DMS 273 (cell line): ENCODE data around the gene ALCAM.

Experiments
- DNase-seq: peaks from one replicate; lab custom pipeline; 2025; ENCODE audit not compliant: unreplicated experiment; lab: John Stamatoyannopoulos, UW

The ALCAM gene

GRCh38 chr3:105480768-105481167, 114.1 kb downstream of the ALCAM start:
- DNase-seq = no peak

GRCh38 chr3:105483476-105483875, 116.8 kb downstream of the ALCAM start:
- DNase-seq = no peak

DNA sequence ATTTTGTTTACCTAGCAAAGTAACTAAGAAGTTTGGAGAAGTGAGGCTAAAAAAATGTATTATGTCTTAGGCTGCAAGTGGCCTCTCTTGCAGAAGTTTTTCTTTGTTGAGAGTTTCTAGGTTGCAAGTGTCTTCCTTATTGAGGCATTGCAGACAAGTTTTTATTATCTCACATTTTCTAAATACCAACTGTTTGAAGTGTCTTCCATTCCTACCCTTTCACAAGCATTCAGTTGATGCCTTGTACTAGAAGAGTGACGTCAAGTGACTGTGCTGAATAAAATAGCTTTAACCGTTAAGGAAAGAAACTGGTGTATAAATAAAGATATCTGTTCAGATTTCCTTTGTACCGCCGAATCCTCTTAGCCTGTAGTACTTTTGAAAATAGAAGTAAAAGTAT, 123.3 kb downstream of the ALCAM start:
- no peak for DNase-seq

DNA sequence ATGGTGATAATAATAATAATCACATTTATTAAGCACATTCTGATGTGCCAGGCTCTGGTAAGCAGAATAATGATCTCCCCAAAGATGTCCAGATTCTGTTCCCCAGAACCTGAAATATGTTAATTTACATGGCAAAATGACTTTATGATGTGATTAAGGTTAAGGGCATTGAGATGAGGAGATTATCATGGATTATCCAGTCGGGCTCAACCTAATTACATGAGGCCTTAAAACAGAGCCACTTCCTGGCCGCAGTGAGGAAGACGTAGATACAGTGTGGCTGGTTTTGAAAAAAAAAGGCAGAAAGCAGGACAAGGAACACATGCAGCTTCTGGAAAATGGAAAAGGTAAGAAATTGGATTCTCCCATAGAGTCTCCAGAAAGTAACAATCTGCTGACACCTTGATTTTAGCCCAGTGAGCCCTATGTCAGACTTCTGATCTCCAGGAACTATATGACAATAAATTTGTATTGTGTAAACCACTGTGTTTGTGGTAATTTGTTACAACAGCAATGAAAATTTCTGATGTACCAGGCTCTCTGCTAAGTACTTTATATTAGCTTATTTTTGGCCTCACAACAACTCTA, 126.7 kb downstream of the ALCAM start:
- DNase-seq = no peak

- DNase-seq = no peak
These were observed 128.3 kb downstream of the ALCAM start for GRCh38 chr3:105495021-105495420.

GRCh38 chr3:105496343-105496742, 129.6 kb downstream of the ALCAM start:
- no peak for DNase-seq

DNA sequence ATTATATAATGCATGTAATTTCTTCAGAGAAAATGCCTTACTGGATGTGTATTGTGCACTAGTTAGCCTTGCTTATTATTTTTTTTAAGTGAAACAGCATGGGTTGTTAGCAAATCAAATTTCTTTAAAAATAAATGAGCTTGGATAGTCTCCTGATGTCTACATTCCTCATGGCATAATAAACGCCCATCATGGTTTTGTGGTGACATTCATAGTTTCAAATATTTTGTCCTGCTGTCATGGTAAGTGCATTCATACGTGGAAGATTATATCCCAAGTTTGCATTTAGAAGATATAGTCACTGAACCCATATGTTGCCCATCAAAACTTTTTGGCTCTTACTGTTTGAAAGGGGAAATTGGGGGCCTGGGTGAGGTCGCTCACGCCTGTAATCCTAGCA, 130.7 kb downstream of the ALCAM start:
- no peak for DNase-seq

GRCh38 chr3:105499961-105500360, 133.3 kb downstream of the ALCAM start:
- DNase-seq = no peak

GRCh38 chr3:105502333-105502732, 135.6 kb downstream of the ALCAM start:
- no peak for DNase-seq

DNA sequence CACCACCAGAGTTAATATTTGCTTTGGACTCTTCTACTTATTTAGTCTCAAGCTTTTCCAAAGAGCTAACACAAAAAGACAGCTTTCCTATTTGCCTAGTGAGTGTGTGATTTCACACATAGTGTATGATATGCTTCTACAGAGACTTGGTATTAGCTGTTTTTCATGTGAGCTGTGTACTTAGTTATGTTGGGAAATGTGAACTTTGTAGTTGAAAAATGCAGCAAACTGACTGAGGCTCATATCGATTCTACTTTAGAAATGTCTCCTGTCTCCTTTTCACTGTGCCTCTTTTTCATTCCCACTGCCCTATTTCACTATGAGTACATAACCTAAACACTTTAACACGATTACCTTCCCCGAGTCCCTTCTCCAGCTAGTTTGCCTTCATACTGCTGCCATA, 136.5 kb downstream of the ALCAM start:
- DNase-seq = no peak

- no peak for DNase-seq
These were observed 137.8 kb downstream of the ALCAM start for GRCh38 chr3:105504440-105504951.

DNA sequence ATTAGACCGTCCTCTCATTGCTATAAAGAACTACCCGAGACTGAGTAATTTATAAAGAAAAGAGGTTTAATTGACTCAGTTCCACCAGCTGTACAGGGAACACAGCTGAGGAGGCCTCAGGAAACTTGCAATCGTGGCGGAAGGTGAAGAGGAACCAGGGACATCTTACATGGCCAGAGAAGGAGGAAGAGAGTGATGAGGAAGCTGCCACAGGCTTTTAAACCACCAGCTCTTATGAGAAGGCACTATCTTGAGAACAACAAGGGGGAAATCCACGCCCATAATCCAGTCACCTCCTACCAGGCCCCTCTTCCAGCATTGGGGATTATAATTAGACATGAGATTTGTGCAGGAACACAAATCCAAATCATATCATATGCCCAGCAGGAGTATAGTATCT, 138.5 kb downstream of the ALCAM start:
- no peak for DNase-seq

- DNase-seq = no peak
These were observed 144.3 kb downstream of the ALCAM start for GRCh38 chr3:105511031-105511430.

GRCh38 chr3:105512061-105512460, 145.4 kb downstream of the ALCAM start:
- no peak for DNase-seq

DNA sequence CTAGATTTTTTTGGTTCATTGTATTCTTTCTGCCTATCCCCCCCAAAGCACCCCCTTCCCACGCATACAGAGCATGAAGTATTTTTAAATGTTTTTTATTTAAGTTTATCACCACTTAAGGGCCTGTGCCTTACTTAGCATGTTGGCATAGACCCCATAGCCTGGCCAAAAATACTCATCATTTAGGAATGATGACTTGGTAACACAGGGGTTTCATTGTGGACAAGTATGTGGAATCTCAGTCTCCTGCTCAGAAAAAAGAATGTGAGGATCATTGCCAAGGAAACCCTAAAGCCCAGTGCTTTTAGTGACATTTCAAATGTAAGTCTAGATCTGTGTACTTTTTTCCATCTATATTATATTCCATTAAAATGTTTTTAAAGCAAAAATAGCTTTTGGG, 146.3 kb downstream of the ALCAM start:
- DNase-seq = no peak

DNA sequence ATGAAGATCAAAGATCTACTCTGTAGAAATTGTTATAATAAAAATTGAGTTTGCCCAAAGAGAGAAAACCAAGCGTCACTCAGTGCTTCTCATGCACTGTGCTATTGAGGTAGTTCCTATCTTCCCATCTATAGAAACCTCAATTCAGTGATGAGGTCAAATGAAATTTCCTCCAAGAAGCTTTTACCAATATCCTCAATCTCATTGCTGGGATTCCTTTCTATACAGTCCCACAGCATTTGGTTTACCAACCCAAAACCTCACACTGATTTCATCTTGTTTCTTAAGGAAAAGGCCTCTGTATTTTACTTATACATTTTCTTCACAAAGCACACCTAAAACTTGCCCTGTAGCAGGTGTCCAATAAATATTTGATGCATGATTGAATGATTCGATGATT, 147.2 kb downstream of the ALCAM start:
- DNase-seq = no peak

GRCh38 chr3:105515372-105515771, 148.7 kb downstream of the ALCAM start:
- DNase-seq = no peak

DNA sequence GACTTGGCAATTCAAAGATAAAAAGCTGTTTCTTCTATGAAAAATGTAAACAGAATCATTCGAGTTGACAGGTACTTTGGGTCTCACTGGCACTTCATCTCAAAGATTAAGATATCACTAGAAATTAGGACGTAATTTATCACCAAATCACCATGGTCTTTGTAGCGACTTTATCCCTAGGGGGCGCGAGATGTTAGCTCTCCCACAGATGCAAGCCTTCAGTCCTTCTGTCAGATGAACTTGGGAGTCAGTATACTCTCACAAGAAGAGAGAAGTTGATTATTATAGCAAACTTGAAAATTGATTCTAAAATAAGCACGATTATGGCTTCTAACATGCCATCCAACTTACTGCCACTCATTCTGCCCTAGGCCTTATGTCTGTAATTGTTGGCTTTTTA, 150.3 kb downstream of the ALCAM start:
- no peak for DNase-seq

GRCh38 chr3:105518203-105518602, 151.5 kb downstream of the ALCAM start:
- DNase-seq = no peak

DNA sequence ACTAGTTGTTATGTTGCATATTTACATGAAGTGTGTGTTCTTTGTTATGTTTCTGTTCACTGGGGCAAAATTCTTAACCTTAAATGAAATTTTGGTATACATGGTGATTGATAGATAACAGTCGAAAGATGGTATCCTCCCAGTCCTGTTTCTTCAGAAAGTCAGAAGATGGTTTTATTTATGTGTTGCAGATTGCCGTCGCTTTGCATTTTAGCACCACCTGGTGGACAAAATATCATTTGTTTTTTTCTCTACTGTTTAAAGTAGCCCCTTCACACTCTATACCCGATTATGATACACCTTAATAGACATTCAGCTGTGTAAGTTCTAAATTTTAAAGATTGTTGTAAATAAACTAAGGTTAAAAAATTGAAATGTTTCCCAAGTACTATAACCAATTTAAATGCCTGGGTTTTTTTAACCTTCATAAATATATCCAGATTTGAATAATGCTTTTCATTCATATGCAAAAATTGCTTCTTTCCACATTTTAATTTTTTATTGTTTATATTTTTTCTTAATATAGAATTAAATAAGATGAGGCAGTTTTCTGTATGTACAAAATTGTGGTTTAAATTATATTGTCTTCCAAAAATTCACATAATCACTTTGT, 152.2 kb downstream of the ALCAM start:
- peak; percentile 89 for DNase-seq

DNA sequence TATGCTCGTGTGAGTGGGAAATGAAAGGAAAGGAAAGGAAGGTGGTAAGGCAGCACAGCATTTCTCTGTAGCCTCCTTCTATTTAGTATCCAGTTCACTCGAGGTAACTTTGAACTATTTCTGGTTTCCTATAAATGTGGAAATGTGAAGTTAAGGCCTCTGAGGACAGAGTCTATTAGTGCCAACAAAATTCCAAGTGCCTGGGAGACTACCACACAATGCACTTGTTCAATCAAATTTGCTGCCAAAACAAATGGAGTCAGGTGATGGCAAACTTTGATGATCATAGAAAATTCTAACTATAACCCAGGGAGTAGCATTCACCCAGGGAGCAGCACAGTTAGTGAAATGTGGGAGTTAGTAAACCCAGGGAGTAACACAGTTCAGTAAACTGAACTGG, 155.1 kb downstream of the ALCAM start:
- no peak for DNase-seq

DNA sequence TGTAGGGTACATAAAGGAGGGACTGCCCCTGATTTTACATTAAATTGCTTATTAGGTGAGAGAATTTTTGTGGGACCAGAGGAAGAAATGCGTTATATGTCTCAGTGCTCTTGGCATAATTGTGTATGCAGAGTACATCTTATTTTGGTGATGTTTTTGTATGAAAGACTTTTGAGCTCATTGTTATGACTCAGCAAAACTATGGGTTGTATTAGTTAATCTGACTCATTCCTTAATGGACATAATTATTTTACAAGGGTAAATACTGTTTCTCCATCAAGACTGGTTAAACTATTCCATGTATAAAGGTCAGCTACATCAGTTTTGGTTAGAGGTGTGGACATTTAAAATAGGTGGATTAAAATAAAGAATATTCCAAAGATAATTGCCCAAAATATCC, 156.8 kb downstream of the ALCAM start:
- DNase-seq = no peak

DNA sequence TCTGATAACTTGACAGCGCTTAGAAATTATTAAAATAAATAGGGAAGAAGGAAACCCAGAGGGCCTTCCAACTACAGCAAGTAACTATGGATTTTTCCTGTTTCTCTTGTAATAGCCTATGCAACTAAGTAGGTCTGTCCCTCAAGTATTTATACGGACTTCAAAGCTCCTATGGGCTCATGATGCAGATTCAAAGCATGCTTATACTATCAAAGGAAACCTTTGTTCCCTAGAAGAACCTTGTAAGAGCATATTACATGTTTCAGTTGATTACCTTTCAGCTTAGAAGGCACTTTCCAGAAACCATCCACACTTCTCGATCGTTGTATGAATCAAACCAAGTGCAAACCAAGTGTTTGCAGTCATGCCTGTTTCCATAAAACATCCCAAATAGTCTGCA, 158.8 kb downstream of the ALCAM start:
- no peak for DNase-seq
